Measurements from ENCODE around the gene NKX1-1.
"Not testable (repeated sequence)": the region's sequence is repeated elsewhere in the genome, so short reads cannot be mapped to it uniquely, and the experiment has no call there.

The NKX1-1 gene

DNA sequence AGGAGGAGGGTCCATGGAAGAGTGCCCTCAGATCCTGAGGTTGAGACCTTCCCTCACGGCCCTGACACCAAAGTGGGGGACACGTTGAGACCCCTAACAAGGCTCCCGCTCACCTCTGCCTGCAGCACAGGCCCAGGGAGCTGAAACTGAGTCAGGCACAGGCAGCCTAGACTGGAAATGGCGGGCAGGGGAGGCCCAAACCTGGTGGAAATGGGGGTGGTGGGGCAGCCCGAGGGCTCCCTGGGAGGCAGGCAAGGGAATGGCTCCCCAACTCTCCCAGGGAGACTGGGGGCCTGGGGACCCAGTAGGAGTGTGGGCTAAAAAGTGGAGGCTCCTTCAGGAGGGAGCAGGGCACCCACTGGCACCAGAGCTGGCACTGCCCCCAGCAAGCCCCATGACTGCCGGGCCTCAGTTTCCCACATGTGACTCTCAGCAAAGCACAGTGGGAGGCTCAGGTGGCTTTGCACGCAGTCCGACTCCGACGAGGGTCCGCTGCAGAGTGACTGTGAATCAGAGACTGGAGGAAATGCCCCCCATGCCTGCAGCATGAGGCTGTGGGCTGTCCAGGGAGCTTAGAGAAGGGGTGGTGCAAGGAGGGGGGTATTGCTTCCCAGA is 5.9 kb downstream of the NKX1-1 start:
- no peak for DNase-seq (ENCODE audit: low read depth in 2 of 2)

GRCh38 chr4:1399508-1400190 is 6.6 kb downstream of the NKX1-1 start:
- no peak for DNase-seq (ENCODE audit: low read depth in 2 of 2)

More for the DNA sequence above, 5.9 kb downstream of the NKX1-1 start:
- no peak overlapping the region for H3K4me3 ChIP-seq (replicated peaks in 1 of 2; ENCODE audit: low read depth in 2 of 2, low read length in 2 of 2)
- TF ChIP-seq, protein P1, sequence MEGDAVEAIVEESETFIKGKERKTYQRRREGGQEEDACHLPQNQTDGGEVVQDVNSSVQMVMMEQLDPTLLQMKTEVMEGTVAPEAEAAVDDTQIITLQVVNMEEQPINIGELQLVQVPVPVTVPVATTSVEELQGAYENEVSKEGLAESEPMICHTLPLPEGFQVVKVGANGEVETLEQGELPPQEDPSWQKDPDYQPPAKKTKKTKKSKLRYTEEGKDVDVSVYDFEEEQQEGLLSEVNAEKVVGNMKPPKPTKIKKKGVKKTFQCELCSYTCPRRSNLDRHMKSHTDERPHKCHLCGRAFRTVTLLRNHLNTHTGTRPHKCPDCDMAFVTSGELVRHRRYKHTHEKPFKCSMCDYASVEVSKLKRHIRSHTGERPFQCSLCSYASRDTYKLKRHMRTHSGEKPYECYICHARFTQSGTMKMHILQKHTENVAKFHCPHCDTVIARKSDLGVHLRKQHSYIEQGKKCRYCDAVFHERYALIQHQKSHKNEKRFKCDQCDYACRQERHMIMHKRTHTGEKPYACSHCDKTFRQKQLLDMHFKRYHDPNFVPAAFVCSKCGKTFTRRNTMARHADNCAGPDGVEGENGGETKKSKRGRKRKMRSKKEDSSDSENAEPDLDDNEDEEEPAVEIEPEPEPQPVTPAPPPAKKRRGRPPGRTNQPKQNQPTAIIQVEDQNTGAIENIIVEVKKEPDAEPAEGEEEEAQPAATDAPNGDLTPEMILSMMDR (IDR thresholded peaks at IDR 0.05; ENCODE audit: low read depth, low read length) = no peak

GRCh38 chr4:1398681-1399507 is 7.3 kb downstream of the NKX1-1 start:
- no peak overlapping the region for H3K4me3 ChIP-seq (replicated peaks in 1 of 2; ENCODE audit: low read depth in 2 of 2, low read length in 2 of 2)
- TF ChIP-seq, protein P1 (IDR thresholded peaks at IDR 0.05; ENCODE audit: low read depth, low read length) = no peak
- no peak for DNase-seq (ENCODE audit: low read depth in 2 of 2)

More at GRCh38 chr4:1399508-1400190, 6.6 kb downstream of the NKX1-1 start:
- no peak overlapping the region for H3K4me3 ChIP-seq (replicated peaks in 1 of 2; ENCODE audit: low read depth in 2 of 2, low read length in 2 of 2)
- TF ChIP-seq, protein P1 (IDR thresholded peaks at IDR 0.05; ENCODE audit: low read depth, low read length) = no peak

- no peak for DNase-seq (ENCODE audit: low read depth in 2 of 2)
- no peak overlapping the region for H3K4me3 ChIP-seq (replicated peaks in 1 of 2; ENCODE audit: low read depth in 2 of 2, low read length in 2 of 2)
- TF ChIP-seq, protein P1 (IDR thresholded peaks at IDR 0.05; ENCODE audit: low read depth, low read length) = no peak
Measured at GRCh38 chr4:1396806-1397455, 9.3 kb downstream of the NKX1-1 start.

- H3K4me3 ChIP-seq (replicated peaks in 1 of 2; ENCODE audit: low read depth in 2 of 2, low read length in 2 of 2) = no peak overlapping the region
- TF ChIP-seq, protein P1 (IDR thresholded peaks at IDR 0.05; ENCODE audit: low read depth, low read length) = no peak
- no peak for DNase-seq (ENCODE audit: low read depth in 2 of 2)
Measured at GRCh38 chr4:1395941-1396805, 10.1 kb downstream of the NKX1-1 start.

DNA sequence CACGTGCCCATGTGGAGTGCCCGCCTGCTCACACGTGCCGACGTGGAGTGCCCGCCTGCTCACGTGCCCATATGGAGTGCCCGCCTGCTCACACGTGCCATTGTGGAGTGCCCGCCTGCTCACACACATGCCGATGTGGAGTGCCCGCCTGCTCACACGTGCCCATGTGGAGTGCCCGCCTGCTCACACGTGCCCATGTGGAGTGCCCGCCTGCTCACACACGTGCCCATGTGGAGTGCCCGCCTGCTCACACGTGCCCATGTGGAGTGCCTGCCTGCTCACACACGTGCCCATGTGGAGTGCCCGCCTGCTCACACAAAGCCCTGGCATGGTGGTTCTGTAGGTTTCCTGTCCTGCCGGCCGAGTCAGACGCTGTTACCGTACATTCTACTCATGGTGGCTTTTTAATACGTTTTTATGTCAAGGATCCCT is 10.8 kb downstream of the NKX1-1 start:
- H3K4me3 ChIP-seq (replicated peaks in 1 of 2; ENCODE audit: low read depth in 2 of 2, low read length in 2 of 2); DNase-seq (ENCODE audit: low read depth in 2 of 2): not testable (repeated sequence)

DNA sequence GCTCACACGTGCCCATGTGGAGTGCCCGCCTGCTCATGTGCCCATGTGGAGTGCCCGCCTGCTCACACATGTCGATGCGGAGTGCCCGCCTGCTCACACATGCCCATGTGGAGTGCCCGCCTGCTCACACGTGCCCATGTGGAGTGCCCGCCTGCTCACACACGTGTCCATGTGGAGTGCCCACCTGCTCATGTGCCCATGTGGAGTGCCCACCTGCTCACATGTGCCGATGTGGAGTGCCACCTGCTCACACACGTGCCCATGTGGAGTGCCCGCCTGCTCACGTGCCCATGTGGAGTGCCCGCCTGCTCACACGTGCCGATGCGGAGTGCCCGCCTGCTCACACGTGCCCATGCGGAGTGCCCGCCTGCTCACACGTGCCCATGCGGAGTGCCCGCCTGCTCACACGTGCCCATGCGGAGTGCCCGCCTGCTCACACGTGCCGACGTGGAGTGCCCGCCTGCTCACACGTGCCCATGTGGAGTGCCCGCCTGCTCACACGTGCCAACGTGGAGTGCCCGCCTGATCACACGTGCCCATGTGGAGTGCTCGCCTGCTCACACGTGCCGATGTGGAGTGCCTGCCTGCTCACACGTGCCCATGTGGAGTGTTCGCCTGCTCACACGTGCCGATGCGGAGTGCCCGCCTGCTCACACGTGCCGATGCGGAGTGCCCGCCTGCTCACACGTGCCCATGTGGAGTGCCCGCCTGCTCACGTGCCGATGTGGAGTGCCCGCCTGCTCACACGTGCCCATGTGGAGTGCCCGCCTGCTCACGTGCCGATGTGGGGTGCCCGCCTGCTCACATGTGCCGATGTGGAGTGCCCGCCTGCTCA is 11.5 kb downstream of the NKX1-1 start:
- DNase-seq (ENCODE audit: low read depth in 2 of 2); H3K4me3 ChIP-seq (replicated peaks in 1 of 2; ENCODE audit: low read depth in 2 of 2, low read length in 2 of 2): not testable (repeated sequence)
